Kidney (tissue), 14 donors: ENCODE results near the gene EIF4E2. TPM values are rescaled to one million over a fixed set of nuclear protein-coding genes. Genes with fewer than 3 reads are reported as not detected.

Experiments
- DNase-seq, 5 donors: peaks; one replicate each; pipeline ENCODE4 v3.0.0-alpha.2; 2013 to 2020
- FAIRE-seq: peaks from 2 replicates; lab custom pipeline; 2012; peaks lifted over from hg19 to GRCh38; lab: Jason Lieb, UNC
- H3K27ac ChIP-seq, 2 donors: one replicate each; pipeline ENCODE4 v1.7.0; 2013; ENCODE audit warnings: low read depth in 2 of 2, low read length in 2 of 2, inconsistent platforms in 1 of 2
- H3K27me3 ChIP-seq: one replicate; pipeline ENCODE4 v1.7.1; 2013; ENCODE audit warnings: low read length, inconsistent platforms; ENCODE audit not compliant: control insufficient read depth, insufficient read depth
- H3K36me3 ChIP-seq, 3 donors: one replicate each; pipeline versions ENCODE4 v1.7.0 to v1.7.1; 2013; ENCODE audit warnings: low read length in 3 of 3, control low read depth in 1 of 3, inconsistent platforms in 1 of 3; ENCODE audit not compliant: insufficient read depth in 3 of 3, control insufficient read depth in 2 of 3
- H3K4me1 ChIP-seq, 3 donors: one replicate each; pipeline versions ENCODE4 v1.7.0 to v1.7.1; 2013; ENCODE audit warnings: low read length in 3 of 3, inconsistent platforms in 1 of 3, low read depth in 1 of 3; ENCODE audit not compliant: control insufficient read depth in 2 of 3, insufficient read depth in 2 of 3
- H3K4me3 ChIP-seq, 3 donors: one replicate each; pipeline versions ENCODE4 v1.7.0 to v1.8.1; 2013; ENCODE audit warnings: low read length in 3 of 3, control low read depth in 1 of 3, inconsistent platforms in 1 of 3
- H3K9ac ChIP-seq, 3 donors: one replicate each; pipeline versions ENCODE4 v1.7.0 to v1.7.1; 2013; ENCODE audit warnings: low read length in 3 of 3, control low read depth in 1 of 3, inconsistent platforms in 1 of 3
- H3K9me3 ChIP-seq, 3 donors: one replicate each; pipeline versions ENCODE4 v1.7.0 to v1.7.1; 2013; ENCODE audit warnings: low read length in 3 of 3, control low read depth in 1 of 3, inconsistent platforms in 1 of 3; ENCODE audit not compliant: control insufficient read depth in 2 of 3, insufficient read depth in 1 of 3
- CTCF ChIP-seq: IDR thresholded peaks from 3 replicates; pipeline ENCODE4 v1.5.1; 2012; ENCODE audit warnings: mild to moderate bottlenecking, moderate library complexity, borderline replicate concordance; ENCODE audit not compliant: insufficient read depth; ENCODE audit errors: extremely low read depth
- intact Hi-C: fragments of 100-400 bp; cut with DNase I; formaldehyde crosslinking; loops from one replicate; pipeline ENCODE4 v1.11.1; 2022
- polyA plus RNA-seq: library from polyadenylated mRNA; stranded (reverse); fragments of 350-450 nt; fragmentation: Illumina TruSeq; extraction: RNeasy Lipid Tissue Mini Kit (QIAGEN cat#74804); gene quantifications from one replicate; pipeline ENCODE4 v1.2.3, GENCODE V29; 2014; ENCODE audit warnings: low read depth, low replicate concordance; ENCODE audit not compliant: insufficient read depth
- total RNA-seq: library from RNA; stranded (reverse); fragmentation: NEBNext Ultra II Directional; extraction: Animal tissue kit (Norgen Biotek cat#: 25700); gene quantifications from one replicate; pipeline ENCODE4 v1.2.1, GENCODE V29; 2021
- donor health status: control.
- donor health status: control.
- donor health status: control.
- donor health status: control.
- donor health status: control.
- donor health status: DM: yes; HTN: yes; CAD: no.
- donor health status: Normal renal cell carcinoma (clear cell type).

The EIF4E2 gene
- total and polyA plus RNA-seq, 2 donors from 2014 or later, result 78.3 to 79.2 TPM

DNA sequence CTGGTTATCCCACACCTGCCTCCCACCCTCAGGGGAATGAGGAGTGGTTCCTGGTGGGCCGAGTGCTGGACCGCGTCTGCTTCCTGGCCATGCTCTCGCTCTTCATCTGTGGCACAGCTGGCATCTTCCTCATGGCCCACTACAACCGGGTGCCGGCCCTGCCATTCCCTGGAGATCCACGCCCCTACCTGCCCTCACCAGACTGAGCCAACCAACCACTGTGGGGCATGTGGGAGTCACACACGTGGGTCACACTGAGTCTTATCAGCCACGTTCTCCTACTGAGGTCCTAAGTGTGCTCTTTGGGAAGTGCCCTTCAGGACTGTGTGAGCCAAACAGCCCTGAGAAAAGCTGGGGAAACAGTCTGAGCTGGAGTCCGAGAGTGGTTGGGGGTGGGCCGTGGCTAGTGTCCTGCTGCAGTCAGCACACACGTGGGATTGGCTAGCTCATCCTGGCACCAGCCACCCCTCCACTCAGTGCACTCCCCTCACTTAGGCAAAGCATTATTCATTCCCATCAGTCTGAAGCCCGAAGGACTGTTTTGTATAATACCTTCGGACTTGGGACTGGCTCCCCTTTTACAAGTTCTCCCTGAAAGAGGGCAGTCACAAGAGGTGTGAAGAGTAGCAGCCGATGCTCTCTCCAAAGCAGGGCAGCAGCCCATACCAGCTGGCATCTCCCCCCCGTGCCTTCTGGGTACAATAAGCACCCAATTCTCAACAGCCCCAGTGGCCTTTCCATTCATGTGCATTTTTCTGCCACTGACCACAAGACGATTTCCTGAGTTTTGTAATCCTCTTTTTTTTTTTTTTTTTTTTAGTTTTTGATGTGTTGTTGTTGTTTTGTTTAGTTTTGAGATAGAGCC is 4.7 kb upstream of the EIF4E2 start:
- Histone ChIP-seq H3K9ac (no peak overlapping the region), H3K4me1 (peaks cover 0 to 3% (median 0%) of the 10 kb centered on the region in 3 donors), H3K4me3 (no peak overlapping the region), H3K27me3 (no peaks in the 10 kb centered on the region), H3K9me3 (no peaks in the 10 kb centered on the region), H3K27ac (no peak overlapping the region), H3K36me3 (peaks cover 0 to 2% (median 0%) of the 10 kb centered on the region in 3 donors)
- no peak for TF ChIP-seq CTCF
- intact Hi-C loops, result no loop called here
- DNase-seq, result no peak
- FAIRE-seq, result no peak

- no peaks in the 10 kb centered on the region for H3K27me3 ChIP-seq
- FAIRE-seq, result no peak
- H3K36me3 ChIP-seq, result peaks cover 0 to 3% (median 0%) of the 10 kb centered on the region in 3 donors
Measured at GRCh38 chr2:232547991-232548390, 2.5 kb upstream of the EIF4E2 start.

DNA sequence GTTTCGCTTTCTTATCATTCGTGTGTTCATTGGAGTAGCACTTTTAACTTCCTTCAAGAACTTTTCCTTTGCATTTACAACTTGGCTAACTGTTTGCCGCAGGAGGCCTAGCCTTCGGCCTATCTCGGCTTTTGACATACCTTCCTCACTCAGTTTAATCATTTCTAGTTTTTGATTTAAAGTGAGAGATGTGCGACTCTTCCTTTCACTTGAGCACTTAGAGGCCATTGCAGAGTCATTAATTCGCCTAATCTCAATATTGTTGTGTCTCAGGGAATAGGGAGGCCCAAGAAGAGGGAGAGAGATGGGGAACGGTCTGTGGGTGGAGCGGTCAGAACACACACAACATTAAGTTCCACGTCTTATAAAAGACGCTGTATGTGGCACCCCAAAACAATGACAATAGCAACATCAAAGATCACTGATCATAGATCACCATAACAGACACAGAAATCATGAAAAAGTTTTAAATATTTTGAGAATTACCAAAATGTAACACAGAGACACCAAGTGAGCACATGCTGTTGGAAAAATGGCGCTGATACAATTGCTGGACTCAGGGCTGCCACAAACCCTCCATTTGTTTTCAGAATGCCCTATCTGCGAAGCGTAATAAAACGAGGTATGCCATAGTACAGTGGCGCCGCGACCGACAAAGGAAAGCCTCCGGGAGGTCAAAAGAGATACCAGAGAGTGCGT is 685 bp upstream of the EIF4E2 start:
- H3K27ac ChIP-seq, result peak overlapping the region; percentile 91 to 94
- H3K4me3 ChIP-seq, result peak overlapping the region; percentile 71 to 99 (median 93)

More at GRCh38 chr2:232547991-232548390, 2.5 kb upstream of the EIF4E2 start:
- no peak for TF ChIP-seq CTCF
- H3K4me3 ChIP-seq, result no peak overlapping the region
- no peak for DNase-seq
- no peak overlapping the region for H3K27ac ChIP-seq
- no peaks in the 10 kb centered on the region for H3K9me3 ChIP-seq
- H3K9ac ChIP-seq, result no peak overlapping the region
- intact Hi-C loops, result no loop called here
- peaks cover 0 to 6% (median 6%) of the 10 kb centered on the region in 3 donors for H3K4me1 ChIP-seq

More for the DNA sequence above, 685 bp upstream of the EIF4E2 start:
- intact Hi-C loops, result no loop called here
- H3K9ac ChIP-seq, result peak overlapping the region; percentile 77 to 92 (median 82)
- DNase-seq, result no peak
- H3K27me3 ChIP-seq, result no peaks in the 10 kb centered on the region
- peaks cover 0 to 20% (median 16%) of the 10 kb centered on the region in 3 donors for H3K4me1 ChIP-seq
- H3K9me3 ChIP-seq, result no peaks in the 10 kb centered on the region
- no peak for TF ChIP-seq CTCF
- peaks cover 0 to 4% (median 0%) of the 10 kb centered on the region in 3 donors for H3K36me3 ChIP-seq
- FAIRE-seq, result no peak
